GM13976 (cell line): ENCODE data around the gene NFAM1.

Source experiments
- DNase-seq: peaks from one replicate; pipeline ENCODE4 v3.0.0; 2012; ENCODE audit warnings: low spot score
- in situ Hi-C: fragments of 300-500 bp; cut with MboI; formaldehyde crosslinking; loops from one replicate; pipeline ENCODE4 v1.12.0; 2022; ENCODE audit warnings: low sequenced_read_pairs, mixed read lengths, inconsistent platforms; ENCODE audit not compliant: unreplicated experiment
- TF ChIP-seq, protein P1 (sequence below): IDR thresholded peaks from 2 replicates; pipeline ENCODE4 v1.5.1; 2012; ENCODE audit warnings: borderline replicate concordance, mild to moderate bottlenecking; ENCODE audit not compliant: insufficient read depth; ENCODE audit errors: extremely low read depth, missing control alignments, control extremely low read depth

The NFAM1 gene

DNA sequence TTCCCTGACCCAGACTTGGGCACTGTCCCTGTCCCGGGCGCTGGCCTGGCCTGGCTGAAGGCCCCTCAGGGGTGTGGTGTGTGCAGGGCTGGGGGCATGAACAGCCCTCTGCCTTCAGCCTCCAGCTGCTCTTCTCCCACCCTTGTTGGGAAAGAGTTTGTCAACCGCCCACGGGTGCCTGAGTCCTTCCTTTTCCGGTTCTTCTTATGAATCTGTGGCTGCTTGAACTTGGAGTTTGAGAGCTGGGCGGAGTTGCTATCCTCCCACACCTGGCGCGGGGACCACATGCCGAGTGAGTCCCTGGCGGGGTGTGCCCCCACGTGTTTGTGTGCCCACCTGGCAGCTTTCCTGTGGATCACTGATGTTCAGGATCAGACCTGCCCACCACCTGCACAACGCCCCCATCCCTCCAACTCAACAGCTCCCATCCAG, 13.4 kb downstream of the NFAM1 start:
- no peak for DNase-seq
- TF ChIP-seq, protein P1, sequence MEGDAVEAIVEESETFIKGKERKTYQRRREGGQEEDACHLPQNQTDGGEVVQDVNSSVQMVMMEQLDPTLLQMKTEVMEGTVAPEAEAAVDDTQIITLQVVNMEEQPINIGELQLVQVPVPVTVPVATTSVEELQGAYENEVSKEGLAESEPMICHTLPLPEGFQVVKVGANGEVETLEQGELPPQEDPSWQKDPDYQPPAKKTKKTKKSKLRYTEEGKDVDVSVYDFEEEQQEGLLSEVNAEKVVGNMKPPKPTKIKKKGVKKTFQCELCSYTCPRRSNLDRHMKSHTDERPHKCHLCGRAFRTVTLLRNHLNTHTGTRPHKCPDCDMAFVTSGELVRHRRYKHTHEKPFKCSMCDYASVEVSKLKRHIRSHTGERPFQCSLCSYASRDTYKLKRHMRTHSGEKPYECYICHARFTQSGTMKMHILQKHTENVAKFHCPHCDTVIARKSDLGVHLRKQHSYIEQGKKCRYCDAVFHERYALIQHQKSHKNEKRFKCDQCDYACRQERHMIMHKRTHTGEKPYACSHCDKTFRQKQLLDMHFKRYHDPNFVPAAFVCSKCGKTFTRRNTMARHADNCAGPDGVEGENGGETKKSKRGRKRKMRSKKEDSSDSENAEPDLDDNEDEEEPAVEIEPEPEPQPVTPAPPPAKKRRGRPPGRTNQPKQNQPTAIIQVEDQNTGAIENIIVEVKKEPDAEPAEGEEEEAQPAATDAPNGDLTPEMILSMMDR: no peak
- in situ Hi-C loops: no loop called here

DNA sequence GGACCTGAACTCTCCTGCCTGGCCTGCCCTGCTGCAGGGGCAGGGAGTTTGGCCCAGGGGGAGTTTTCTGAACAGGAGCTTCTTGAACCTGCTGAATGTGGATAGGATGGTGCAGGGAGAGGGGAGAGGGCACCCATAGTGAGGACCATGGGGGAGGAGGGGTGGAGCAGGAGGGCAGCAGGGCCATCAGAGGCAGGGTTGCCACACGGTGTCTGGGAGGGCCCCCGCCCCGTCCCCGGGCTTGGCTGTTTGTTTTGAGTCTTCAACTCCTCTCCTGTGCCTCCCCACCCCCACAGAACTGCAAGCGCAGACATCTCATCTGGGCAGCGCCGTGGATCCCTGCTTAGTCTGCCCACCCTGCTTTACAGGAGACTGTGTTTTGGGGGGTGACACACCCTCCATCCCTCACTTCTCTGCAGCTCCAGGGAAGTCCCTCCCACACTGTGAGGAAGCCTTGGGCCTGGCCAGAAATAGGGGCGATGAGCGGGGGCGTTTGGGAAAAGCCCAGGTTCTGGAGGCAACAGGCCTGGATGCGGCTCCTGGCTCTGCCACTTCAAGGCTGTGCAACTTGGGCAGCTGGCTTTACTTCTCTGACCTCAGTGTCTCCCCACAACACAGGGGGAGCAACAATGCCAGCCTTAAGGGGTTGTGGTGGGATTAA, 14.4 kb downstream of the NFAM1 start:
- DNase-seq: no peak
- in situ Hi-C loops: no loop called here
- TF ChIP-seq, protein P1: no peak

DNA sequence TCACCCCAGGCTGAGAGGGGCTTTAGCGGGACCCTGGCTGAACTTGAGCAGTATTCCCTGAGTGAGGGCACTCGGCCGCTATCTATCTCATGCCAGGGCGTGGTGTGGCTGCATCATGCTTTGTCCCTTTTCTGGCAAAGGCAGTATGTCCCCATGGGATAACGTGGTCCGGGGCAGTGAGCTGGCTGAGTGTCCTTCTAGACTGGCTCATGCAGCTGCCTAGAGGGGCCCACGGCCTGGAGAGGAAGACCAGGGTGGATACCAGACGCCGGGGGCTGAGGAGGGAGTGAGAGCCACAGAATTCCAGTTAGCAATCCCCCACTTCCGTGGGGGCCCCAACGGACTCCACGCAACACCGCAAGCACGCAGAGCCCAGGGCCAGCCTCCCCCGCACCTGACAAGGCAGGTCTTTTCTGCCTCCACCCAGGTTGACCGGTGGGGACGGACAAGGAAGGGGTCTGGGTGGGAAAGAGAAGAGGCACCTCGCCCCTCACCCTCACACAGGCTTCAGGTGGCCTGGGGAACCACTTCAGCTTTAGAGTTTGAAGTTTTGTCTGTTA, 15.5 kb downstream of the NFAM1 start:
- DNase-seq: no peak
- in situ Hi-C loops: no loop called here
- TF ChIP-seq, protein P1: no peak

DNA sequence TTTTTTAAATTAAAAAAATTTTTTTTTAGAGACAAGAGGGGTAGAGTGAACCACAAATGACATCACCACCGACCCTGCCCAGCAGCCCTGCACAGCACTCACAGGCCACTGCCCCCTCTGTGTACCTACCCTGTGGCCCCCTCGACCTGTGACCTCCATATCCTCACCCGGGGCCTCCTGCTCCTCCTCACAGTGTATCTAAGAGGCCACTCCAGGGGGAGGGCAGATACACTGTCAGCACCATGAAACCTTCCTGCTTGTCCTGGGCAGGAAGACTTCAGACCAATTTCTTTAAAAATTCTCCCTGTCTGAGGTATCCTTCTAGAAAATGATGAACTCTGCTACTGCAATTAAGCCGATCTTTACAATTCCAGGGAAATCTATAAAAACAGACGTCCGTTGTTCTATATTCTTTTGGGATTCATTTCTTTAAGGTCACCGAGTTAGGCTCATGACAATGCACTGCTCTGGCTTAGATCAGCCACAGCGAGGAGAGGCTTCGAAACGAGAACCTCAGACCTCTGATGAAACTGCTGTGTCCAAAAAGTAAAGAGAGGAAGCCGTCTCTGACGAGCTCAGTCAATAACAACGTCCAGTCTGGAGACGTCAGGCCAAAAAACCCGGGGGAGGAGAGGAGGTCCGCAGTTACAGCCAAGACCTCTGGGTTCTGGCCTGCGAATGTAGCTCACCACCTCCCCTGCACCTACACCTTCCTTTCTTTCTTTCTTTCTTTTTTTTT, 17.5 kb downstream of the NFAM1 start:
- in situ Hi-C loops: no loop called here
- TF ChIP-seq, protein P1: no peak
- no peak for DNase-seq

DNA sequence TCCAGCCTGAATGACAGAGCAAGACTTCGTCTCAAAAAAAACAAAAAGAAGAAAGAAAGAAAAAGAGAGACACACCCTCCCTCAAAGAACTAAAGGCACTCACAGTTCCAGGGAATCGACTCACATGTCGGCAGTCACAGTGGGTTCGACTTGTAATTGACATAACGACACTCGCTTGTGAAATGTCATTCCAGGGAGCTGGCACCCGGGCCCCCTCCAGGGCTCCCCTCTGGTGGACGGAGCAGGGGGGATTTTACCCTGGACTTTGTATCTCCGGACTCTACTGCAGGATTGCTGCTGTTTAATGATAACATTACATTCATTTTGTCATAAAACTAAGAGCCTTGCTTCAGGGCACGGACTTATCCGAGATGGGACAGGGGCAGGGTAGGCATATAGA, 18.2 kb downstream of the NFAM1 start:
- TF ChIP-seq, protein P1: no peak
- DNase-seq: no peak
- in situ Hi-C loops: no loop called here

DNA sequence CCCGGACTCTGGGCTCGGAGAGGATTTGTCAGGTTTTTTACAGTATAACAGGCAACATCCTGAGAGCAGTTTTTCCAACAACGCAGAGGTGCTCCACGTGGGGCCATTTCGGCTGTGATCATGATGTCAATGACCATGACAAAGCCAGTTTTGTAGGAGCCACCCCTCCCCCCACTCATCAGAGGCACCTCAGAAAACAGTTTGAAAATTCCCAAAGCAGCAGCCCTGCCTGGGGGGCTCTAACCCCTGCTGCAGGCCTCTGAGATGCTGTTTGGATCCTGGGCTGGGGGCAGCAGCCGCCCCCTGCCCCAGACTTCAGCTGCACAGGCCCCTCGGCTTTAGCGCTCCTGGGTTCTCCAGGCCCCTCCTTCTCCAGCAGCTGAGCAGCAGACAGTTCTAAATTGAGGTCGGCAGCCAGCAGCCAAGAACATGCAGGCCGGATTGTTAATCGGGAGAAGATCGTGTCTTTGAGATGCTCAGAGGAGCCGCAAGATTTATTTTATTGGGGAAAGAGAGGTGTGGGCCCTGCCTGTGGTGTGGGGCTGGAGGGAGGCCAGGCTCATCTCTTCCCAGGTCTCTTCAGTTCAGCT, 19.4 kb downstream of the NFAM1 start:
- TF ChIP-seq, protein P1: no peak
- in situ Hi-C loops: no loop called here
- DNase-seq: no peak
